ENCODE measurements around the gene ZBTB8A. TPM values are rescaled to one million over a fixed set of nuclear protein-coding genes. Genes with fewer than 3 reads are reported as not detected.

The ZBTB8A gene
- polyA plus RNA-seq, 1 of the 3 experiments (the other 2 are of a cell fraction): 1.3 TPM

- TF ChIP-seq FOSL2 (IDR thresholded peaks at IDR 0.05; ENCODE audit: borderline replicate concordance, low read depth) (no peak), SMC3 (IDR thresholded peaks at IDR 0.05; ENCODE audit: low read depth, low read length) (no peak), IRF3 (IDR thresholded peaks at IDR 0.05; ENCODE audit: low read depth, low read length) (no peak)
These were observed 29.7 kb downstream of the ZBTB8A start (continued) for GRCh38 chr1:32568929-32569328.

DNA sequence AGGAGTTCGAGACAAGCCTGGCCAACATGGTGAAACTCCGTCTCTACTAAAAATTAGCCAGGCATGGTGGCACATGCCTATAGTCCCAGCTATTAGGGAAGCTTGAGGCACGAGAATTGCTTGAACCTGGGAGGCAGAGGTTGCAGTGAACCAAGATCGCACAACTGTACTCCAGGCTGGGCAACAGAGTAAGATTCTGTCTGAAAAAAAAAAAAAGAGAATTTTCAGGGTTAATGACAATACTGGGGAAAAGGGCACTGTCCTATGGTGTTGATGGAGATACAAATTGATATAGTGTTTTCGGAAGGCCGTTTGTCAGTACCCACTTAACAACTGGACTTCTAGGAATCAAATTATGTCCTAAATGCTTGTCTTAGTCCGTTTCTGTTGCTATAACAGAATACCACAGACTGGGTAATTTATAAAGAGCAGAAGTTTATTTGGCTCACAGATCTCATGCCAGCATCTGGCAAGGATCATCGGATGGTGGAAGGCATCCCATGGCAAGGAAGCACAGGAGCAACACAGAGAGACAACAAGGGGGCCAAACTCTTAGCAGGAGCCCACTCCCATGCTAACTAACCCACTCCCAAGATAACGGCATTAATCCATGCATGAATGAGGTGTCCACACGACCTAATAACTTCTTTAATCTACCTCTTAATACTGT is 41.3 kb downstream of the ZBTB8A start:
- Histone ChIP-seq H2AFZ (ENCODE audit: low read depth) (no peak overlapping the region), H3K4me3 (ENCODE audit: low read depth in 2 of 2, low read length in 1 of 2) (no peak overlapping the region), H3K4me2 (no peak overlapping the region), H3K9ac (no peak overlapping the region), H3K9me2 (no peaks in the 10 kb centered on the region), H3K4me1 (ENCODE audit: control insufficient read depth in 1 of 2, insufficient read depth in 2 of 2, low read depth in 1 of 2, low read length in 1 of 2) (no peaks in the 10 kb centered on the region), H3K27ac (ENCODE audit: low read depth in 2 of 2, low read length in 1 of 2) (no peak overlapping the region), H3F3A (replicated peaks; ENCODE audit: insufficient read depth) (no peaks in the 10 kb centered on the region), H3K9me3 (no peaks in the 10 kb centered on the region), H3K27me3 (ENCODE audit: insufficient read depth) (no peaks in the 10 kb centered on the region), H3K79me2 (ENCODE audit: insufficient read depth) (no peaks in the 10 kb centered on the region), H4K20me1 (ENCODE audit: insufficient read depth) (no peaks in the 10 kb centered on the region), H3K36me3 (replicated peaks in 1 of 2; ENCODE audit: control insufficient read depth in 1 of 2, insufficient read depth in 2 of 2, low read length in 1 of 2) (peaks cover 0 to 4% of the 10 kb centered on the region in 2 experiments)
- no peak for TF ChIP-seq EZH2phosphoT487 (IDR thresholded peaks at IDR 0.05; ENCODE audit: borderline replicate concordance, low read depth)
- TF ChIP-seq TEAD4 (IDR thresholded peaks at IDR 0.05; ENCODE audit: borderline replicate concordance, insufficient read depth): no peak
- TF ChIP-seq JUND (IDR thresholded peaks at IDR 0.05): no peak
- TF ChIP-seq, protein P1, sequence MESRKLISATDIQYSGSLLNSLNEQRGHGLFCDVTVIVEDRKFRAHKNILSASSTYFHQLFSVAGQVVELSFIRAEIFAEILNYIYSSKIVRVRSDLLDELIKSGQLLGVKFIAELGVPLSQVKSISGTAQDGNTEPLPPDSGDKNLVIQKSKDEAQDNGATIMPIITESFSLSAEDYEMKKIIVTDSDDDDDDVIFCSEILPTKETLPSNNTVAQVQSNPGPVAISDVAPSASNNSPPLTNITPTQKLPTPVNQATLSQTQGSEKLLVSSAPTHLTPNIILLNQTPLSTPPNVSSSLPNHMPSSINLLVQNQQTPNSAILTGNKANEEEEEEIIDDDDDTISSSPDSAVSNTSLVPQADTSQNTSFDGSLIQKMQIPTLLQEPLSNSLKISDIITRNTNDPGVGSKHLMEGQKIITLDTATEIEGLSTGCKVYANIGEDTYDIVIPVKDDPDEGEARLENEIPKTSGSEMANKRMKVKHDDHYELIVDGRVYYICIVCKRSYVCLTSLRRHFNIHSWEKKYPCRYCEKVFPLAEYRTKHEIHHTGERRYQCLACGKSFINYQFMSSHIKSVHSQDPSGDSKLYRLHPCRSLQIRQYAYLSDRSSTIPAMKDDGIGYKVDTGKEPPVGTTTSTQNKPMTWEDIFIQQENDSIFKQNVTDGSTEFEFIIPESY (IDR thresholded peaks at IDR 0.05; ENCODE audit: borderline replicate concordance, low read depth): no peak
- TF ChIP-seq SMC3 (IDR thresholded peaks at IDR 0.05; ENCODE audit: low read depth, low read length): no peak
- TF ChIP-seq, protein P2, sequence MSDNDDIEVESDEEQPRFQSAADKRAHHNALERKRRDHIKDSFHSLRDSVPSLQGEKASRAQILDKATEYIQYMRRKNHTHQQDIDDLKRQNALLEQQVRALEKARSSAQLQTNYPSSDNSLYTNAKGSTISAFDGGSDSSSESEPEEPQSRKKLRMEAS (IDR thresholded peaks at IDR 0.05; ENCODE audit: low read depth): no peak
- TF ChIP-seq NFIC (IDR thresholded peaks at IDR 0.05; ENCODE audit: borderline replicate concordance): no peak
- no peak for TF ChIP-seq YY1 (IDR thresholded peaks at IDR 0.05; ENCODE audit: low read depth)
- TF ChIP-seq IRF3 (IDR thresholded peaks at IDR 0.05; ENCODE audit: low read depth, low read length): no peak
- TF ChIP-seq GABPA (IDR thresholded peaks at IDR 0.05; ENCODE audit: low read depth): no peak
- no peak for TF ChIP-seq CTCF (IDR thresholded peaks at IDR 0.05)
- ChIA-PET POLR2A (no interaction called here), CTCF (no interaction called here)
- WGBS (ENCODE audit: low lambda C conversion rate): 84% methylated on average over 10 of the region's 10 CpGs
- no peak for DNase-seq

Data from SK-N-SH (cell line).